Stimulated activated naive B cell treated with anti-CD40 and anti-IgM and Interleukin-4, amounts not matched to agents 10 μg/mL and 1 μg/mL and 100 μg/mL, for 72 hours (primary cell): ENCODE data around the gene TPI1.
"Not testable (repeated sequence)": the region's sequence is repeated elsewhere in the genome, so short reads cannot be mapped to it uniquely, and the experiment has no call there.

Experiments used
- ATAC-seq, 2 donors: fragments of 150-1000 bp; cut with Tn5 transposase; replicated peaks; 2 replicates each; pipeline ENCODE4 v1.10.0; 2021; ENCODE audit warnings: moderate library complexity in 1 of 2
- DNase-seq: peaks from one replicate; pipeline ENCODE4 v3.0.0; 2021
- H3K27ac Mint-ChIP-seq: one replicate; pipeline ENCODE4 v1.8.0; 2022; ENCODE audit warnings: mild to moderate bottlenecking, mixed read lengths
- H3K27me3 Mint-ChIP-seq, 2 donors: one replicate each; pipeline ENCODE4 v1.8.0; 2022; ENCODE audit warnings: mixed read lengths in 2 of 2
- H3K36me3 Mint-ChIP-seq, 2 donors: one replicate each; pipeline ENCODE4 v1.8.0; 2022; ENCODE audit warnings: mixed read lengths in 2 of 2, mild to moderate bottlenecking in 1 of 2
- H3K4me1 Mint-ChIP-seq, 2 donors: one replicate each; pipeline ENCODE4 v1.8.0; 2022; ENCODE audit warnings: mixed read lengths in 2 of 2, mild to moderate bottlenecking in 1 of 2
- H3K4me3 Mint-ChIP-seq, 2 donors: one replicate each; pipeline ENCODE4 v1.8.0; 2022; ENCODE audit warnings: mild to moderate bottlenecking in 2 of 2, mixed read lengths in 2 of 2, moderate library complexity in 1 of 2
- H3K9me3 Mint-ChIP-seq, 2 donors: one replicate each; pipeline ENCODE4 v1.8.0; 2022; ENCODE audit warnings: mixed read lengths in 2 of 2, mild to moderate bottlenecking in 1 of 2

Gene TPI1

DNA sequence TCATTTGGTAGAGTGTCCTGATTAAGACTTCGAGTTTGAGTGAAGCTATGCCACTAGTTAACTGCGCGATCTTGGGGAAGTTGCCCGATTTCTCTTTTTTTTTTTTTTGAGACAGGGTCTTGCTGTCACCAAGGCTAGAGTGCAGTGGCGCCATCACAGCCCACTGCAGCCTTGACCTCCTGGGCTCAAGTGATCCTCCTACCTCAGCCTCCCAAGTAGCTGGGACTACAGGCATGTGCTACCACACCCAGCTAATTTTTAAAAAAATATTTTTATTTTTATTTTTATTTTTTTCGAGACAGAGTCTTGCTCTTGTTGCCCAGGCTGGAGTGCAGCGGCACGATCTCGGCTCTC lies 6.7 kb downstream of the TPI1 start:
- H3K4me1 Mint-ChIP-seq, result peaks cover 35 to 50% of the 10 kb centered on the region in 2 donors
- H3K9me3 Mint-ChIP-seq, result not testable (repeated sequence)

DNA sequence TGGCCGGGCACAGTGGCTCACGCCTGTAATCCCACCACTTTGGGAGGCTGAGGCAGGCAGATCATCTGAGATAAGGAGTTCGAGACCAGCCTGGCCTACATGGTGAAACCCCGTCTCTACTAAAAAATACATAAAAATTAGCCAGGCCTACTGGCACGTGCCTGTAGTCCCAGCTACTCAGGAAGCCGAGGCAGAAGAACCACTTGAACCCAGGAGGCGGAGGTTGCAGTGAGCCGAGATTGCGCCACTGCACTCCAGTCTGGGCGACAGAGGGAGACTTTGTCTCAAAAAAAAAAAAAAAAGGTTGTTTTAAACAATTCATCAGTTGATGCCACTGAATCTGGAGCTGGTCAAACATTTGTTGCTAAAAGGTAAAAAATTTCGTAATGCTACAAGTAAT lies 12.5 kb downstream of the TPI1 start:
- not testable (repeated sequence) for H3K4me1 Mint-ChIP-seq

More for the DNA sequence above, 6.7 kb downstream of the TPI1 start:
- peaks cover 44 to 45% of the 10 kb centered on the region in 2 donors for H3K36me3 Mint-ChIP-seq
- not testable (repeated sequence) for DNase-seq, ATAC-seq, H3K27me3 Mint-ChIP-seq
- peak overlapping the region; percentile 89 to 100 for H3K4me3 Mint-ChIP-seq
- H3K27ac Mint-ChIP-seq, result peak overlapping the region; percentile 85

DNA sequence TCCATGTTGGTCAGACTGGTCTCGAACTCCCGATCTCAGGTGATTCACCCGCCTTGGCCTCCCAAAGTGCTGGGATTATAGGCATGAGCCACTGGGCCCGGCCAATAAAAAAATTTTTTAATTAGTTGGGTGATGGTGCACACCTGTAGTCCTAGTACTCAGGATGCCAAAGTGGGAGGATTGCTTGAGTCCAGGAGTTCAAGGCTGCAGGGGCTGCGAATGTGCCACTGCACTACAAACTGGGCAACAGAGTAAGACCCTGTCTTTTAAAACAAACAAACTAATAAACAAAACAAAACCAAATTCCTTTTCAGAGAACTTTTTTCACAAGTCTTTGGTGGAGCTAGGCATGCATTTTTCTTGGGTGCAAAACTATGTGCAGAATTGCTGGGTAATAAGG lies 15.9 kb downstream of the TPI1 start:
- Mint-ChIP-seq H3K4me1 (no peaks in the 10 kb centered on the region), H3K4me3 (no peak overlapping the region), H3K9me3 (no peaks in the 10 kb centered on the region), H3K36me3 (peaks cover 4 to 10% of the 10 kb centered on the region in 2 donors), H3K27me3 (no peaks in the 10 kb centered on the region), H3K27ac (no peak overlapping the region)
- ATAC-seq (no peak), DNase-seq (no peak)

More for the DNA sequence above, 12.5 kb downstream of the TPI1 start:
- H3K27ac Mint-ChIP-seq, H3K9me3 Mint-ChIP-seq, H3K4me3 Mint-ChIP-seq, DNase-seq, H3K27me3 Mint-ChIP-seq, ATAC-seq: not testable (repeated sequence)
- H3K36me3 Mint-ChIP-seq, result peaks cover 14 to 18% of the 10 kb centered on the region in 2 donors

DNA sequence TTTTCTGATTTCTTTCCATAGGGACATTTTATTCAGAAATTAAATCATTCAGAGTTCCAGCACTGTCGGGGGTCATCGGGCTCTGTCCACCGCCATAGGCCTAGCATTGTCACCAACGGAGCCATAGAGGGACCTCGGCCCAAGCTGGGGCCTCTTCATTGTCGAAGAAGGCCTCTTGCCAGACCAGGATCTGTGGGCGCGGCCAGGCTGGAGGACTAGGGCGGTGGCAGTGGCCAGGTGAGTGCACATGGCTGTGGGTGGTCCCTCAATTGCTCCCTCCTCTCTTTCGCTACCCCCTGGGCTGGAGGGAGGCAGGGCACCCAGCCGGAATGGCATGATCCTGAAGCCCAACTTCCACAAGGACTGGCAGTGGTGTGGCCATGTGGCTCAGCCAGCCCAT lies 16.4 kb downstream of the TPI1 start:
- H3K4me1 Mint-ChIP-seq, result no peaks in the 10 kb centered on the region

DNA sequence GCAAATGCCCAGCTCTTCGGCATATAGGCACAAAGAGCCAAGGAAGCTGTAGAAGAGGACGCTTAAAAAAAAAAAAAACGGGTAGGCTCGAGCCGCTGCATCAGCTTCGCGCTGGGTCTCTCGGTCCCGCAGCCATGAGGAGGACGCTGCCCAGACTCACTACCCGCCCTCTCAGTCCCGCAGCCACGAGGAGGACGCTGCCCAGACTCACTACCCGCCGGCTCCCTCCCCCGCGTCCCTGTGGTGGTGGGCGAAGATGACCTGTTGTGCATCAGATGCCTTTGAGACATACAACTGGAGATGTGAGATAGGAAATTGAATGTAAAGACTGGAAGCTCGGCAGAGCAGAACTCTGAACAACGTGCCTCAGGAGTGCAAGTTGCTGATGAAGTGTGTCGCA lies 17.2 kb downstream of the TPI1 start:
- Mint-ChIP-seq H3K4me3 (no peak overlapping the region), H3K27ac (no peak overlapping the region), H3K9me3 (no peaks in the 10 kb centered on the region), H3K4me1 (no peaks in the 10 kb centered on the region), H3K27me3 (no peaks in the 10 kb centered on the region), H3K36me3 (peaks cover 4 to 10% of the 10 kb centered on the region in 2 donors)
- no peak for DNase-seq
- ATAC-seq, result no peak

More for the DNA sequence above, 16.4 kb downstream of the TPI1 start:
- Mint-ChIP-seq H3K36me3 (peaks cover 4 to 10% of the 10 kb centered on the region in 2 donors), H3K27ac (no peak overlapping the region), H3K9me3 (no peaks in the 10 kb centered on the region), H3K4me3 (no peak overlapping the region), H3K27me3 (no peaks in the 10 kb centered on the region)
- ATAC-seq (no peak), DNase-seq (no peak)

DNA sequence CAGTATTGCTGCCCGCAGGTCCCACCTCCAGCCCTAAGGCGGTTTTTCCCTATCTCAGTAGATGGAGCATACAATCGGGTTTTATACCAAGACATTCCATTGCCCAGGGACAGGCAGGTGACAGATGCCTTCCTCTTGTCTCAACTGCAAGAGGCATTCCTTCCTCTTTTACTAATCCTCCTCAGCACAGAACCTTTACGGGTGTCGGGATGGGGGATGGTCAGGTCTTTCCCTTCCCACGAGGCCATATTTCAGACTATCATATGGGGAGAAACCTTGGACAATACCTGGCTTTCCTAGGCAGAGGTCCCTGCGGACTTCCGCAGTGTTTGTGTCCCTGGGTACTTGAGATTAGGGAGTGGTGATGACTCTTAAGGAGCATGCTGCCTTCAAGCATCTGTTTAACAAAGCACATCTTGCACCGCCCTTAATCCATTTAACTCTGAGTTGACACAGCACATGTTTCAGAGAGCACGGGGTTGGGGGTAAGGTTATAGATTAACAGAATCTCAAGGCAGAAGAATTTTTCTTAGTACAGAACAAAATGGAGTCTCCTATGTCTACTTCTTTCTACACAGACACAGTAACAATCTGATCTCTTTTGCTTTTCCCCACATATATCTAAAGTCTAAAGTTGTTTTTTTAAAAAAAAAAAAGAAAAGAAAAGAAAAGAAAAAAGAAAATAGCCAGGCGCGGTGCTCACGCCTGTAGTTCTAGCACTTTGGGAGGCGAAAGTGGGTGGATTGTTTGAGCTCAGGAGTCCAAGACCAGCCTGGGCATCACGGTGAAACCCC lies 19.1 kb downstream of the TPI1 start:
- not testable (repeated sequence) for H3K9me3 Mint-ChIP-seq, DNase-seq, H3K4me3 Mint-ChIP-seq, H3K27ac Mint-ChIP-seq, ATAC-seq, H3K27me3 Mint-ChIP-seq, H3K36me3 Mint-ChIP-seq
- H3K4me1 Mint-ChIP-seq, result peaks cover 4 to 14% of the 10 kb centered on the region in 2 donors

DNA sequence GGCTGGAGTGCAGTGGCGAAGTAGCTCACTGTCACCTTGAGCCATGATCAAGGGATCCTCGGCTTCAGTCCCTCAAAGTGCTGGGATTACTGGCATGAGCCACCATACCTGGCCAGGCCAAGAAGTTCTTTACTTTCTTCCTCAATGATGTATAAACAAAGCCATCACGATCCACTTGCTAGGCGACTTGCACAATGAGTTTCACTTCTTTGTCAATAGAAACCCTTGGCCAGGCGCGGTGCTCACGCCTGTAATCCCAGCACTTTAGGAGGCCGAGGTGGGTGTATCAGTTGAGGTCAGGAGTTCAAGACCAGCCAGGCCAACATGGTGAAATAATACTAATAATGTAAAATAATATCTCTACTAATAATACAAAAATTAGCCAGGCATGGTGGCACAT lies 20.1 kb downstream of the TPI1 start:
- ATAC-seq (no peak), DNase-seq (no peak)
- Mint-ChIP-seq H3K27ac (no peak overlapping the region), H3K9me3 (no peaks in the 10 kb centered on the region), H3K36me3 (peaks cover 4 to 10% of the 10 kb centered on the region in 2 donors), H3K27me3 (no peaks in the 10 kb centered on the region), H3K4me1 (peaks cover 7 to 19% of the 10 kb centered on the region in 2 donors), H3K4me3 (no peak overlapping the region)

DNA sequence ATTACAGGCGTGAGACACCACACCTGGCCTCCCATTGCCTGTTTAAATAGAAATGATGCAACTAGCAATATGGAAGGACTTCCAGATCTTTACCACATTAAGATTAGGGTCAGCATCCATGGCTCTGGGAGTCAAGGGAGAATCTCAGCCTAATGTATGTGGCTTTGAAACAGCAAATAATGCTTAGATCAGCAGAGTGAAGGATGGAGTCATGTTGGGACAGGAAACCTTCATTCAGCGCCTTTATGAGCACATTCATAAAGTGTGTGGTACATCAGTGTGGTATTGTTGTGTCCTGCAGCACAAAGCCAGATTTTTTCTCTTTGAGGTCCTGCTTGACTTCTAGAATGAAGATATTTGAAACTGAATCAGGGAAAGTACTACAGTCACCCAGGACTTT lies 21.0 kb downstream of the TPI1 start:
- no peak for DNase-seq
- H3K27me3 Mint-ChIP-seq, result no peaks in the 10 kb centered on the region
- H3K4me1 Mint-ChIP-seq, result peaks cover 7 to 19% of the 10 kb centered on the region in 2 donors
- H3K27ac Mint-ChIP-seq, result no peak overlapping the region
- no peak for ATAC-seq
- H3K4me3 Mint-ChIP-seq, result no peak overlapping the region
- no peaks in the 10 kb centered on the region for H3K9me3 Mint-ChIP-seq
- H3K36me3 Mint-ChIP-seq, result peaks cover 4 to 10% of the 10 kb centered on the region in 2 donors

DNA sequence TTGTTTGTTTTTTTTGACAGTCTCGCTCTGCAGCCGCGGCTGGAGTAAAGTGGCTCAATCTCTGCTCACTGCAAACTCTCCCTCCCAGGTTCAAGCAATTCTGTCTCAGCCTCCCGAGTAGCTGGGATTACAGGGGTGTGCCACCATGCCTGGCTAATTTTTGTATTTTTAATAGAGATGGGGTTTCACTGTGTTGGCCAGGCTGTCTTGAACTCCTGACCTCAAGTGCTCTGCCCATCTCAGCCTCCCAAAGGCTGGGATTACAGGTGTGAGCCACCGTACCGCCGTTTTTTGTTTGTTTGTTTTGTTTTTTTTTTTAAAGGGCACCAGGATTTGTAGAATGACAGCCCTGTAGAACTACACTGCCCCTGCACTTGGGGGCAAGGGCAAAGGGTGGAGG lies 21.5 kb downstream of the TPI1 start:
- peaks cover 7 to 19% of the 10 kb centered on the region in 2 donors for H3K4me1 Mint-ChIP-seq
- ATAC-seq, H3K36me3 Mint-ChIP-seq, H3K9me3 Mint-ChIP-seq, H3K27me3 Mint-ChIP-seq, H3K27ac Mint-ChIP-seq, DNase-seq, H3K4me3 Mint-ChIP-seq: not testable (repeated sequence)

DNA sequence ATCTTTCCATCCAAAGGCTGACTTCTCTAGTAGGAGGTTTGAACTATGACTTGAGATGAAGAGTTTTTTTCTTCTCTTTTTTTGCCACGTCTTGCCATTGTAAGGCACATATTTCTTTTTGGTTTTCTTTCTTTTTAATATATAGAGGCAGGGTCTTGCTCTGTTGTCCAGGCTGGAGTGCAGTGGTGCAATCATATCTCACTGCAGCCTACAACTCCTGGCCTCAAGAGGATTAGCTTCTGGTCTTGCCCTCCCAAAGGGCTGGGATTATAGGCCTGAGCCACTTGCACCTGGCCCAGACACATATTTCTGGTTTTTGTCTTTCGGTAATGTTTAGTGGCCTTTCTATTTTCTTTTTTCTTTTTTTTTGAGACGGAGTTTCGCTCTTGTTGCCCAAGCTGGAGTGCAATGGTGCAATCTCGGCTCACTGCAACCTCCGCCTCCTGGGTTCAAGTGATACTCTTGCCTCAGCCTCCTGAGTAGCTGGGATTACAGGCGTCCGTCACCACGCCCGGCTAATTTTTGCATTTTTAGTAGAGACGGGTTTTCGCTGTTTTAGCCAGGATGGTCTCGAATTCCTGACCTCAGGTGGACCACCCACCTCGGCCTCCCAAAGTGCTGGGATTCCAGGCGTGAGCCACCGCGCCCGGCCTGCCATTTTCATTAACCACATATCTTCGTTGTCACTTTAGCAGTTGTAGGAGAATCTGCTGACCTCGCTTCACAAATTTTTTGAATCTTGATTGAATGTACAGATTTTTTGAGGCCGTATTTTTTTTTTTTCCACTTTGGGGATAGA lies 22.6 kb downstream of the TPI1 start:
- not testable (repeated sequence) for H3K9me3 Mint-ChIP-seq, ATAC-seq
- H3K4me3 Mint-ChIP-seq, result peak overlapping the region in 1 of 2 donors; percentile 83

DNA sequence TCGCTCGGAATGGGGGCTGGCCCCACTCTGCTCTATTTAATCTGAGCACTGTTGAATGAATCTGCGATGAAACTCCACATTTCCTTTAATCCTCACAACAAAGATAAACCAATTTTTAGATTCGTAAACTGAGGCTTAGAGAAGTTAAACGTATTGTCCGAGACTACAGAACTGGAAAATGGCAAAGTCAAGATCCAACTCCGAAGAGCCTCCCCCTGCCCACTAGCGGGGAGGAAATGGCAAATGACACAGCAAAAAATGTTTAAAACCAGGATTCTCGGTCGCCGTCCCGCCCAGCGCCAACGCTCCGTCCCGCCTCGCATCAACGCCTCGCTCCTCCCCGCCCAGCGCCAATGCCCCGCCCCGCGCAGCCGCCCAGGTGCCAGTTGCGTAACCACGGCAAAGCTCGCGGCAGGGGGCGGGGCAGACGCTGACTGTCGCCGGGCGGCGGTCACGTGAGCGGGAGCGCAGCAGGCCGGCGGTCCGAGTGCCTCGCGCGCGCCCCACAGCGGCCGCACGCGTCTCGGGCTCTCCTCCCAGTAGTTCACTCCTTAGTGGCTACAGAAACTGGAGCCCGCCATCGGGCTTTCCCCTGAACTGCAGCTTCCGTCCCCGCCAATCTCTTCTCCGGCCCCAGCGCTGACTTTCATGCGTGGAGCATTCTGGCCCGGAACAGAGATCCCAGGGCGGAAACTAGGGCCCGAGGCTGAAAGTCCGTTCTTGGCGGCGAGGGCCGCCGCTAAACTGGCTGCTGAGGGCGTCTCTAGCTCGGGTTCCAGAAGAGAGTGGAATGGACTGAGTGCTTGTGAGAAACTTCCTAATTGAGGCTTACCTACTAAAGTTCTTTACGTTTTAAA lies 23.7 kb downstream of the TPI1 start:
- Mint-ChIP-seq H3K4me1 (peaks cover 7 to 19% of the 10 kb centered on the region in 2 donors), H3K27me3 (no peaks in the 10 kb centered on the region), H3K4me3 (peak overlapping the region; percentile 83 to 90), H3K9me3 (no peaks in the 10 kb centered on the region), H3K36me3 (no peaks in the 10 kb centered on the region), H3K27ac (peak overlapping the region; percentile 97)
- ATAC-seq, result peak; percentile 96 to 97
- DNase-seq, result peak; percentile 97

More for the DNA sequence above, 22.6 kb downstream of the TPI1 start:
- Mint-ChIP-seq H3K27ac (peak overlapping the region; percentile 97), H3K4me1 (peaks cover 7 to 19% of the 10 kb centered on the region in 2 donors)
- not testable (repeated sequence) for H3K36me3 Mint-ChIP-seq, DNase-seq, H3K27me3 Mint-ChIP-seq

DNA sequence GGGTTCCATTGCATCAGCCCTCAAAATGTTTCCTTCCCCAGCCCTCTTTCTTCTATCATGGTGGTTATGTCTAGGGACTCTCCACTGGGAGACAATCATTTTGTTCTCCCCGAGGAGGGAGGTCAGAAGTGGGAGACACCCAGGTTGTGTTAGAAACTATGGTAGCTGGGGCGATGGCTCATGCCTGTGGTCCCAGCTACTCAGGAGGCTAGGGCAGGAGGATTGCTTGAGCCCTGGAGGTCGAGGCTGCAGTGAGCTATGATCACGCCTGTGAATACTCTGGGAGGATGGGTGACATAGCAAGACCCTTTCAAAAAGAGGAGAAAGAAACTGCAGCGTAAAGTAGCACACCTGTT lies 24.3 kb downstream of the TPI1 start:
- no peak for DNase-seq
- Mint-ChIP-seq H3K4me1 (peaks cover 7 to 19% of the 10 kb centered on the region in 2 donors), H3K4me3 (peak overlapping the region; percentile 83 to 90), H3K9me3 (no peaks in the 10 kb centered on the region), H3K27me3 (no peaks in the 10 kb centered on the region), H3K27ac (peak overlapping the region; percentile 97), H3K36me3 (no peaks in the 10 kb centered on the region)
- ATAC-seq, result peak; percentile 16 to 18

DNA sequence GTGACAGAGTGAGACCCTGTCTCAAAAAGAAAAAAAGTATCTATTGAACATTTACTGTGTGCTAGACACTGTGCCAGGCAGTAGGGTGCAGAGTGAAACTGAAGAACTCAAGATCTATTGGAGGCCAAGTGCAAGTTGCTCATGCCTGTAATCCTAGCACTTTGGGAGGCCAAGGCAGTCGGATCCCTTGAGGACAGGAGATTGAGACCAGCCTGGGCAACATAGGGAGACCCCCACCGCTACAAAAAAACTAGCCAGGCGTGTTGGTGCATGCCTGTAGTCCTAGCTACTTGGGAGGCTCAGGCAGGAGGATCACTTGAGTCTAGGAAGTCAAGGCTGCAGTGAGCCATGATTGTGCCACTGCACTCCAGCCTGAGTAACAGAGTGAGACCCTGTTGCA lies 25.4 kb downstream of the TPI1 start:
- not testable (repeated sequence) for H3K9me3 Mint-ChIP-seq, H3K27me3 Mint-ChIP-seq, H3K4me3 Mint-ChIP-seq, ATAC-seq, H3K36me3 Mint-ChIP-seq, DNase-seq, H3K27ac Mint-ChIP-seq
- peaks cover 7 to 19% of the 10 kb centered on the region in 2 donors for H3K4me1 Mint-ChIP-seq

DNA sequence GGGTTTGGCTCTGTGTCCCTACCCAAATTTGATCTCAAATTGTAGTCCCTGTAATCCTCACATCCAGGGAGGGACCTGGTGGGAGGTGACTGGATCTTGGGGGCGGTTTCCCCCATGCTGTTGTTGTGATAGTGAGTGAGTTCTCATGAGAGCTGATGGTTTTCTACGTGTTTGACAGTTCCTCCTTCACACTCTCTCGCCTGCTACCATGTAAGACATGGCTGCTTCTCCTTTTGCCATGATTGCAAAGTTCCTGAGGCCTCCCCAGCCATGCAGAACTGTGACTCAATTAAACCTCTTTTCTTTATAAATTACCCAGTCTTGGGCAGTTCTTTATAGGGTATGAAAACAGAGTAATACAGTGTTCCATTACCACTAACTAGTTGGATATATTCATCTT lies 27.0 kb downstream of the TPI1 start:
- no peaks in the 10 kb centered on the region for H3K27me3 Mint-ChIP-seq
- H3K9me3 Mint-ChIP-seq, result no peaks in the 10 kb centered on the region
- peaks cover 7 to 20% of the 10 kb centered on the region in 2 donors for H3K4me1 Mint-ChIP-seq
- no peaks in the 10 kb centered on the region for H3K36me3 Mint-ChIP-seq
- DNase-seq, result no peak
- ATAC-seq, result no peak
- H3K27ac Mint-ChIP-seq, result no peak overlapping the region
- no peak overlapping the region for H3K4me3 Mint-ChIP-seq
